Activated naive CD8-positive, alpha-beta T cell treated with anti-CD3 and anti-CD28 coated beads, Interleukin-2, amount 50 U/mL, for 24 hours (primary cell): ENCODE data around the gene SLC6A19.

Source experiments
- ATAC-seq: fragments of 150-1000 bp; cut with Tn5 transposase; one replicate; pipeline ENCODE4 v1.10.0; 2021
- DNase-seq: peaks from one replicate; pipeline ENCODE4 v3.0.0; 2021
- H3K27ac Mint-ChIP-seq: one replicate; pipeline ENCODE4 v1.8.0; 2021; ENCODE audit warnings: mild to moderate bottlenecking, mixed read lengths
- H3K27me3 Mint-ChIP-seq: one replicate; pipeline ENCODE4 v1.8.0; 2021; ENCODE audit warnings: mixed read lengths
- H3K36me3 Mint-ChIP-seq: one replicate; pipeline ENCODE4 v1.8.0; 2021; ENCODE audit warnings: low read depth, mixed read lengths
- H3K4me1 Mint-ChIP-seq: one replicate; pipeline ENCODE4 v1.8.0; 2021; ENCODE audit warnings: mixed read lengths
- H3K4me3 Mint-ChIP-seq: one replicate; pipeline ENCODE4 v1.8.0; 2021; ENCODE audit warnings: mild to moderate bottlenecking, moderate library complexity, mixed read lengths
- H3K9me3 Mint-ChIP-seq: one replicate; pipeline ENCODE4 v1.8.0; 2021; ENCODE audit warnings: mixed read lengths

Gene SLC6A19

GRCh38 chr5:1203968-1204692 is 2.7 kb downstream of the SLC6A19 start:
- DNase-seq (no peak), ATAC-seq (no peak)
- Mint-ChIP-seq H3K4me1 (no peaks in the 10 kb centered on the region), H3K4me3 (no peak overlapping the region), H3K36me3 (no peaks in the 10 kb centered on the region), H3K9me3 (no peaks in the 10 kb centered on the region), H3K27ac (no peak overlapping the region), H3K27me3 (peaks cover 3% of the 10 kb centered on the region)

GRCh38 chr5:1204693-1205242 is 3.4 kb downstream of the SLC6A19 start:
- H3K36me3 Mint-ChIP-seq, result no peaks in the 10 kb centered on the region
- H3K4me1 Mint-ChIP-seq, result no peaks in the 10 kb centered on the region
- no peak for DNase-seq
- no peaks in the 10 kb centered on the region for H3K9me3 Mint-ChIP-seq
- H3K4me3 Mint-ChIP-seq, result no peak overlapping the region
- H3K27me3 Mint-ChIP-seq, result peaks cover 3% of the 10 kb centered on the region
- no peak for ATAC-seq
- no peak overlapping the region for H3K27ac Mint-ChIP-seq

GRCh38 chr5:1205255-1206180 is 4.1 kb downstream of the SLC6A19 start:
- Mint-ChIP-seq H3K27me3 (peaks cover 3% of the 10 kb centered on the region), H3K9me3 (no peaks in the 10 kb centered on the region), H3K27ac (no peak overlapping the region), H3K4me3 (no peak overlapping the region), H3K36me3 (no peaks in the 10 kb centered on the region), H3K4me1 (no peaks in the 10 kb centered on the region)
- ATAC-seq (no peak), DNase-seq (no peak)

GRCh38 chr5:1206521-1207412 is 5.4 kb downstream of the SLC6A19 start:
- no peak overlapping the region for H3K27ac Mint-ChIP-seq
- peaks cover 3% of the 10 kb centered on the region for H3K27me3 Mint-ChIP-seq
- H3K36me3 Mint-ChIP-seq, result no peaks in the 10 kb centered on the region
- H3K9me3 Mint-ChIP-seq, result no peaks in the 10 kb centered on the region
- no peak overlapping the region for H3K4me3 Mint-ChIP-seq
- DNase-seq, result no peak
- H3K4me1 Mint-ChIP-seq, result no peaks in the 10 kb centered on the region
- no peak for ATAC-seq

- Mint-ChIP-seq H3K36me3 (no peaks in the 10 kb centered on the region), H3K4me3 (no peak overlapping the region), H3K9me3 (no peaks in the 10 kb centered on the region)
These were observed 6.2 kb downstream of the SLC6A19 start for GRCh38 chr5:1207555-1207954.

GRCh38 chr5:1208221-1208742 is 6.9 kb downstream of the SLC6A19 start:
- H3K4me1 Mint-ChIP-seq, result no peaks in the 10 kb centered on the region
- no peak overlapping the region for H3K4me3 Mint-ChIP-seq
- peaks cover 3% of the 10 kb centered on the region for H3K27me3 Mint-ChIP-seq
- no peaks in the 10 kb centered on the region for H3K36me3 Mint-ChIP-seq
- no peak for DNase-seq
- H3K9me3 Mint-ChIP-seq, result no peaks in the 10 kb centered on the region
- H3K27ac Mint-ChIP-seq, result no peak overlapping the region
- no peak for ATAC-seq

More at GRCh38 chr5:1207555-1207954, 6.2 kb downstream of the SLC6A19 start:
- ATAC-seq (no peak), DNase-seq (no peak)
- Mint-ChIP-seq H3K27ac (no peak overlapping the region), H3K4me1 (no peaks in the 10 kb centered on the region), H3K27me3 (peaks cover 3% of the 10 kb centered on the region)

- no peak overlapping the region for H3K4me3 Mint-ChIP-seq
- no peaks in the 10 kb centered on the region for H3K36me3 Mint-ChIP-seq
- H3K4me1 Mint-ChIP-seq, result no peaks in the 10 kb centered on the region
- peaks cover 3% of the 10 kb centered on the region for H3K27me3 Mint-ChIP-seq
- H3K27ac Mint-ChIP-seq, result no peak overlapping the region
- H3K9me3 Mint-ChIP-seq, result no peaks in the 10 kb centered on the region
- DNase-seq, result no peak
- ATAC-seq, result no peak
These were observed 7.5 kb downstream of the SLC6A19 start for GRCh38 chr5:1208743-1209488.

GRCh38 chr5:1209489-1209852 is 8.1 kb downstream of the SLC6A19 start:
- no peak for ATAC-seq
- H3K4me1 Mint-ChIP-seq, result no peaks in the 10 kb centered on the region
- DNase-seq, result no peak
- no peak overlapping the region for H3K27ac Mint-ChIP-seq
- H3K27me3 Mint-ChIP-seq, result peaks cover 3% of the 10 kb centered on the region
- no peak overlapping the region for H3K4me3 Mint-ChIP-seq
- no peaks in the 10 kb centered on the region for H3K9me3 Mint-ChIP-seq
- no peaks in the 10 kb centered on the region for H3K36me3 Mint-ChIP-seq

GRCh38 chr5:1209896-1210776 is 8.7 kb downstream of the SLC6A19 start:
- H3K36me3 Mint-ChIP-seq, result no peaks in the 10 kb centered on the region
- ATAC-seq (no peak), DNase-seq (no peak)
- H3K4me3 Mint-ChIP-seq, result no peak overlapping the region
- no peak overlapping the region for H3K27ac Mint-ChIP-seq
- peaks cover 3% of the 10 kb centered on the region for H3K27me3 Mint-ChIP-seq
- no peaks in the 10 kb centered on the region for H3K9me3 Mint-ChIP-seq
- no peaks in the 10 kb centered on the region for H3K4me1 Mint-ChIP-seq

- Mint-ChIP-seq H3K27ac (no peak overlapping the region), H3K36me3 (no peaks in the 10 kb centered on the region), H3K4me1 (no peaks in the 10 kb centered on the region), H3K27me3 (no peaks in the 10 kb centered on the region), H3K9me3 (no peaks in the 10 kb centered on the region), H3K4me3 (no peak overlapping the region)
- no peak for ATAC-seq
- DNase-seq, result no peak
These were observed 9.4 kb downstream of the SLC6A19 start for GRCh38 chr5:1210832-1211251.

- DNase-seq, result no peak
- Mint-ChIP-seq H3K36me3 (no peaks in the 10 kb centered on the region), H3K27ac (no peak overlapping the region), H3K4me1 (no peaks in the 10 kb centered on the region), H3K9me3 (no peaks in the 10 kb centered on the region), H3K4me3 (no peak overlapping the region), H3K27me3 (no peaks in the 10 kb centered on the region)
- ATAC-seq, result no peak
These were observed 10.3 kb downstream of the SLC6A19 start for GRCh38 chr5:1211701-1212100.

GRCh38 chr5:1212271-1212670 is 10.9 kb downstream of the SLC6A19 start:
- no peaks in the 10 kb centered on the region for H3K4me1 Mint-ChIP-seq
- H3K36me3 Mint-ChIP-seq, result no peaks in the 10 kb centered on the region
- no peak overlapping the region for H3K4me3 Mint-ChIP-seq
- ATAC-seq (no peak), DNase-seq (no peak)
- no peaks in the 10 kb centered on the region for H3K27me3 Mint-ChIP-seq
- H3K9me3 Mint-ChIP-seq, result no peaks in the 10 kb centered on the region
- no peak overlapping the region for H3K27ac Mint-ChIP-seq

GRCh38 chr5:1212881-1213280 is 11.5 kb downstream of the SLC6A19 start:
- no peaks in the 10 kb centered on the region for H3K36me3 Mint-ChIP-seq
- no peak for ATAC-seq
- no peak overlapping the region for H3K27ac Mint-ChIP-seq
- DNase-seq, result no peak
- H3K4me3 Mint-ChIP-seq, result no peak overlapping the region
- no peaks in the 10 kb centered on the region for H3K27me3 Mint-ChIP-seq
- no peaks in the 10 kb centered on the region for H3K9me3 Mint-ChIP-seq
- no peaks in the 10 kb centered on the region for H3K4me1 Mint-ChIP-seq
